Measurements from ENCODE around the gene RAD50.

RAD50 gene

DNA sequence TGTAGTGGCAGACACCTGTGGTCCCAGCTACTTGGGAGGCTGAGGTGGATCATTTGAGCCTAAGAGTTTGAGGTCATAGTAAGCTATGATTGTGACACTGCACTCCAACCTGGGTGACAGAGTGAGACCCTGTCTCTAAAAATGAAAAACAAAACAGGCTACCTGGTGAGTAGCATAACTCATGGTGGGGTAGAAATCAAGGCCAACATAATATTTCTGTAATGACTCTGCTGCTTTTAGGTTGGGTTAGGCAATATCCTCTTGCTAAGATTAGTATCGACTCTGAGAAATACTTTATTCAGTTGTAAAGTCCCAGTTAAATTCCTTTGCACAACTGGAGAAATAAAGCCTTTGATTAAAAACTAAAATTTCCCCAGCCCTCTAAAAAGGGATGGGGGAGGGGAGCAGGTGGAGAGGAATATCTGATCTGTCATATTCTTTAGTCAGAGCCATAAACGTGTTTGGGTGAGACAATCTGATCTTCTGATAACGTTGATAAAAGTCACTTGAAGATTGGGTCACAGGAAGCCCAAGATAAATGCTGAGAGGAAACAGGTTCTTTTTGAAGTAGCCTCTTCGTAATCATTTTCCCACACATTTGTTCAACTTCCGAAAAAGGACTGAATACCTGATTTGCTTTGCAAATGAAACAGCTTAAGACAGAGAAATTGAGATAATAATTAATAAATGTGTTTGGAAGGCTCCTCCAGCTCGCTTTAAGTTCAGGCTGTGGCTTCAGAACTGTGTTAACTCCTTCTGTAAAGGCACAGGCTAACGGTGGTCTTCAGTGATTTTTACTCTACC lies 132.0 kb downstream of the RAD50 start:
- TF ChIP-seq, protein P1, sequence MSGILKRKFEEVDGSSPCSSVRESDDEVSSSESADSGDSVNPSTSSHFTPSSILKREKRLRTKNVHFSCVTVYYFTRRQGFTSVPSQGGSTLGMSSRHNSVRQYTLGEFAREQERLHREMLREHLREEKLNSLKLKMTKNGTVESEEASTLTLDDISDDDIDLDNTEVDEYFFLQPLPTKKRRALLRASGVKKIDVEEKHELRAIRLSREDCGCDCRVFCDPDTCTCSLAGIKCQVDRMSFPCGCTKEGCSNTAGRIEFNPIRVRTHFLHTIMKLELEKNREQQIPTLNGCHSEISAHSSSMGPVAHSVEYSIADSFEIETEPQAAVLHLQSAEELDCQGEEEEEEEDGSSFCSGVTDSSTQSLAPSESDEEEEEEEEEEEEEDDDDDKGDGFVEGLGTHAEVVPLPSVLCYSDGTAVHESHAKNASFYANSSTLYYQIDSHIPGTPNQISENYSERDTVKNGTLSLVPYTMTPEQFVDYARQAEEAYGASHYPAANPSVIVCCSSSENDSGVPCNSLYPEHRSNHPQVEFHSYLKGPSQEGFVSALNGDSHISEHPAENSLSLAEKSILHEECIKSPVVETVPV (CRISPR knock-in tag; IDR thresholded peaks at IDR 0.05) = no peak
- no peak for ATAC-seq

GRCh38 chr5:132689513-132689912 lies 132.7 kb downstream of the RAD50 start:
- no peak for ATAC-seq
- TF ChIP-seq, protein P2, sequence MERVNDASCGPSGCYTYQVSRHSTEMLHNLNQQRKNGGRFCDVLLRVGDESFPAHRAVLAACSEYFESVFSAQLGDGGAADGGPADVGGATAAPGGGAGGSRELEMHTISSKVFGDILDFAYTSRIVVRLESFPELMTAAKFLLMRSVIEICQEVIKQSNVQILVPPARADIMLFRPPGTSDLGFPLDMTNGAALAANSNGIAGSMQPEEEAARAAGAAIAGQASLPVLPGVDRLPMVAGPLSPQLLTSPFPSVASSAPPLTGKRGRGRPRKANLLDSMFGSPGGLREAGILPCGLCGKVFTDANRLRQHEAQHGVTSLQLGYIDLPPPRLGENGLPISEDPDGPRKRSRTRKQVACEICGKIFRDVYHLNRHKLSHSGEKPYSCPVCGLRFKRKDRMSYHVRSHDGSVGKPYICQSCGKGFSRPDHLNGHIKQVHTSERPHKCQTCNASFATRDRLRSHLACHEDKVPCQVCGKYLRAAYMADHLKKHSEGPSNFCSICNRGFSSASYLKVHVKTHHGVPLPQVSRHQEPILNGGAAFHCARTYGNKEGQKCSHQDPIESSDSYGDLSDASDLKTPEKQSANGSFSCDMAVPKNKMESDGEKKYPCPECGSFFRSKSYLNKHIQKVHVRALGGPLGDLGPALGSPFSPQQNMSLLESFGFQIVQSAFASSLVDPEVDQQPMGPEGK (CRISPR knock-in tag; IDR thresholded peaks at IDR 0.05; ENCODE audit: borderline replicate concordance) = no peak
- no peak for TF ChIP-seq SNAI2 (CRISPR knock-in tag; IDR thresholded peaks at IDR 0.05)
- TF ChIP-seq ZFP30 (CRISPR knock-in tag; IDR thresholded peaks at IDR 0.05) = no peak
- no peak for TF ChIP-seq PPARA (CRISPR knock-in tag; IDR thresholded peaks at IDR 0.05; ENCODE audit: borderline replicate concordance)
- no peak for TF ChIP-seq RARB (CRISPR knock-in tag; IDR thresholded peaks at IDR 0.05)
- TF ChIP-seq TCF4 (CRISPR knock-in tag; IDR thresholded peaks at IDR 0.05; ENCODE audit: borderline replicate concordance) = no peak
- no peak for TF ChIP-seq GLIS3 (CRISPR knock-in tag; IDR thresholded peaks at IDR 0.05)
- TF ChIP-seq, protein P1 (CRISPR knock-in tag; IDR thresholded peaks at IDR 0.05) = no peak
- no peak for TF ChIP-seq ESRRG (CRISPR knock-in tag; IDR thresholded peaks at IDR 0.05)
- no peak for TF ChIP-seq ZC3H10 (CRISPR knock-in tag; IDR thresholded peaks at IDR 0.05)
- no peak for TF ChIP-seq ARNTL (CRISPR knock-in tag; IDR thresholded peaks at IDR 0.05; ENCODE audit: borderline replicate concordance, low read depth)

DNA sequence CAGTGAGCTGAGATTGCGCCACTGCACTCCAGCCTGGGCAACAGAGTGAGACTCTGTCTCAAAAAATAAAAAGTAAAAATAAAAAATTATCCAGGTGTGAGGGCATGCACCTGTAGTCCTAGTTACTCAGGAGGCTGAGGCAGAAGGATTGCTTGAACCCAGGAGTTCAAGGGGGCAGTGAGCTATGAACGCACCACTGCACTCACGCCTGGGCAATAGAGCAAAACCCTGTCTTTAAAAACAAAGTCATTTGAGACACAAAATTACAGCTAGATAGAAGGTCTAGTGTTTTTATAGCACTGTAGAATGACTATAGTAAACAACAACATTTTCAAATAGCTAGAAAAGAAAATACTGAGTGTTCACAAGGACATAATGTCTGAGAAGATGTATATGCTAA lies 133.4 kb downstream of the RAD50 start:
- no peak for TF ChIP-seq ZFP3 (CRISPR knock-in tag; IDR thresholded peaks at IDR 0.05)
- TF ChIP-seq GLIS3 (CRISPR knock-in tag; IDR thresholded peaks at IDR 0.05) = no peak
- no peak for TF ChIP-seq BACH2 (CRISPR knock-in tag; IDR thresholded peaks at IDR 0.05; ENCODE audit: borderline replicate concordance)
- no peak for TF ChIP-seq ZNF70 (CRISPR knock-in tag; IDR thresholded peaks at IDR 0.05)
- no peak for TF ChIP-seq ZNF565 (CRISPR knock-in tag; conservative IDR thresholded peaks at IDR 0.05; ENCODE audit: low read depth)
- no peak for TF ChIP-seq RARB (CRISPR knock-in tag; IDR thresholded peaks at IDR 0.05)
- TF ChIP-seq ESRRG (CRISPR knock-in tag; IDR thresholded peaks at IDR 0.05) = no peak
- no peak for TF ChIP-seq ISL1 (CRISPR knock-in tag; IDR thresholded peaks at IDR 0.05)
- TF ChIP-seq, protein P3, sequence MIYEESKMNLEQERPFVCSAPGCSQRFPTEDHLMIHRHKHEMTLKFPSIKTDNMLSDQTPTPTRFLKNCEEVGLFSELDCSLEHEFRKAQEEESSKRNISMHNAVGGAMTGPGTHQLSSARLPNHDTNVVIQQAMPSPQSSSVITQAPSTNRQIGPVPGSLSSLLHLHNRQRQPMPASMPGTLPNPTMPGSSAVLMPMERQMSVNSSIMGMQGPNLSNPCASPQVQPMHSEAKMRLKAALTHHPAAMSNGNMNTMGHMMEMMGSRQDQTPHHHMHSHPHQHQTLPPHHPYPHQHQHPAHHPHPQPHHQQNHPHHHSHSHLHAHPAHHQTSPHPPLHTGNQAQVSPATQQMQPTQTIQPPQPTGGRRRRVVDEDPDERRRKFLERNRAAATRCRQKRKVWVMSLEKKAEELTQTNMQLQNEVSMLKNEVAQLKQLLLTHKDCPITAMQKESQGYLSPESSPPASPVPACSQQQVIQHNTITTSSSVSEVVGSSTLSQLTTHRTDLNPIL (CRISPR knock-in tag; IDR thresholded peaks at IDR 0.05; ENCODE audit: low read depth) = no peak
- no peak for TF ChIP-seq ZC3H10 (CRISPR knock-in tag; IDR thresholded peaks at IDR 0.05)
- TF ChIP-seq, protein P4, sequence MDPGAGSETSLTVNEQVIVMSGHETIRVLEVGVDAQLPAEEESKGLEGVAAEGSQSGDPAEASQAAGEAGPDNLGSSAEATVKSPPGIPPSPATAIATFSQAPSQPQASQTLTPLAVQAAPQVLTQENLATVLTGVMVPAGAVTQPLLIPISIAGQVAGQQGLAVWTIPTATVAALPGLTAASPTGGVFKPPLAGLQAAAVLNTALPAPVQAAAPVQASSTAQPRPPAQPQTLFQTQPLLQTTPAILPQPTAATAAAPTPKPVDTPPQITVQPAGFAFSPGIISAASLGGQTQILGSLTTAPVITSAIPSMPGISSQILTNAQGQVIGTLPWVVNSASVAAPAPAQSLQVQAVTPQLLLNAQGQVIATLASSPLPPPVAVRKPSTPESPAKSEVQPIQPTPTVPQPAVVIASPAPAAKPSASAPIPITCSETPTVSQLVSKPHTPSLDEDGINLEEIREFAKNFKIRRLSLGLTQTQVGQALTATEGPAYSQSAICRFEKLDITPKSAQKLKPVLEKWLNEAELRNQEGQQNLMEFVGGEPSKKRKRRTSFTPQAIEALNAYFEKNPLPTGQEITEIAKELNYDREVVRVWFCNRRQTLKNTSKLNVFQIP (CRISPR knock-in tag; IDR thresholded peaks at IDR 0.05; ENCODE audit: borderline replicate concordance, low read depth) = no peak
- TF ChIP-seq CSDC2 (CRISPR knock-in tag; IDR thresholded peaks at IDR 0.05) = no peak
- TF ChIP-seq ZNF8 (CRISPR knock-in tag; IDR thresholded peaks at IDR 0.05) = no peak
- ATAC-seq = no peak

Data from SK-N-SH treated with all-trans-retinoic acid at 6 μM for 48 hours (cell line).